Gastroesophageal sphincter (tissue), 4 donors: ENCODE data around the gene FCHO2. TPM values are rescaled to one million over a fixed set of nuclear protein-coding genes. Genes with fewer than 3 reads are reported as not detected.

Experiments used
- ATAC-seq: fragments of 150-250 bp; one replicate; pipeline ENCODE4 v1.9.1; 2016; ENCODE audit warnings: mild to moderate bottlenecking, moderate library complexity
- H3K27ac ChIP-seq, 4 donors: fragments of 200-600 bp; sonication (generic) in 3 of 4; 1 replicate in 3 of 4; 2 replicates in 1 of 4; pipeline ENCODE4 v1.5.1; 2016 to 2019
- H3K27me3 ChIP-seq: fragments of 200-600 bp; sonication (generic); one replicate; pipeline ENCODE4 v1.5.1; 2019
- H3K36me3 ChIP-seq, 2 donors: fragments of 200-600 bp; sonication (generic); one replicate each; pipeline ENCODE4 v1.5.1; 2019; ENCODE audit warnings: control low read depth in 1 of 2
- H3K4me1 ChIP-seq, 3 donors: fragments of 200-600 bp; sonication (generic); 1 replicate in 2 of 3; 2 replicates in 1 of 3; pipeline ENCODE4 v1.5.1; 2016 to 2019; ENCODE audit warnings: control low read depth in 2 of 3
- H3K4me3 ChIP-seq, 2 donors: fragments of 200-600 bp; sonication (generic); one replicate each; pipeline ENCODE4 v1.5.1; 2019; ENCODE audit warnings: mild to moderate bottlenecking in 1 of 2, moderate library complexity in 1 of 2
- H3K9me3 ChIP-seq, 3 donors: fragments of 200-600 bp; sonication (generic); one replicate each; pipeline ENCODE4 v1.5.1; 2017 to 2019; ENCODE audit warnings: control low read depth in 2 of 3
- EP300 ChIP-seq: sonication (generic); formaldehyde crosslinking; IDR thresholded peaks from one replicate; pipeline ENCODE4 v1.6.1; 2017; ENCODE audit warnings: antibody characterized with exemption, mild to moderate bottlenecking
- POLR2A ChIP-seq, 2 donors: fragments of 450-650 bp; IDR thresholded peaks; one replicate each; pipeline ENCODE4 v1.6.1; 2017; ENCODE audit warnings: antibody characterized with exemption in 2 of 2, mild to moderate bottlenecking in 2 of 2, moderate library complexity in 1 of 2
- POLR2AphosphoS5 ChIP-seq: sonication (generic); formaldehyde crosslinking; IDR thresholded peaks from one replicate; pipeline ENCODE4 v1.6.1; 2017; ENCODE audit warnings: antibody characterized with exemption
- WGBS, 2 donors: methylation state at CpG; one replicate each; pipeline ENCODE4 v1.1.5; 2018; ENCODE audit warnings: low coverage in 1 of 2; 5-methylcytosine and 5-hydroxymethylcytosine counted together
- total RNA-seq, 4 donors: library from RNA; depleted of rRNA; stranded (reverse); fragments of >200 nt; gene quantifications; one replicate each; pipeline ENCODE4 v1.1.0, GENCODE V29; 2016
- TF ChIP-seq, protein P1 (sequence below), 4 experiments: fragments of 200-600 bp in 2 of 4; fragments of 450-650 bp in 2 of 4; sonication (generic) in 1 of 4; IDR thresholded peaks; one replicate each; pipeline ENCODE4 v1.5.1; 2017 to 2019; ENCODE audit warnings: antibody characterized with exemption in 4 of 4, mild to moderate bottlenecking in 2 of 4, moderate library complexity in 2 of 4

FCHO2 gene
- total RNA-seq, 4 donors from 2014 or later: 27.3 to 36.3 (median 30.1) TPM

DNA sequence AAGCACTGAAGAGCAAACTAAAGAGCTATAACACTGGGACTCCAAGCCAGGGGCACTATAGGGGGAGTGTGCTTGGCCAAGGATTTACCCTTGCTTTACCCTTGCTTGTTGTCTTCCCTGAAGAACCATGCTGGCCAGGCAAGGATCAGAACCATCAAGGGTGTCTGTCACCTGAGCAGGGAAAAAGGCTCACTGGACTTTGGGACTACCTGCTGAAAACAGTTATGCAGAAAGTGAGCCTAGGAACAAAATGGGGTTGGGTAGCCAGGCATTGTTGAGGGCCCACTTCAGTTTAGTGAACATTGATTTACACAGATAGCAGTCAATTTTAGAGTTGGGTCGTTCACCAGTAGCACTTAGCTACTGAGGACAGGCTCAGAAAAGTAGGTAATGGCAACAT lies 156.5 kb downstream of the FCHO2 start:
- Histone ChIP-seq H3K9me3 (peaks cover 0 to 20% (median 0%) of the 10 kb centered on the region in 3 donors), H3K36me3 (no peaks in the 10 kb centered on the region), H3K27ac (no peak overlapping the region), H3K4me3 (no peak overlapping the region), H3K27me3 (no peaks in the 10 kb centered on the region), H3K4me1 (no peaks in the 10 kb centered on the region)
- no peak for ATAC-seq
- TF ChIP-seq POLR2AphosphoS5 (no peak), POLR2A (IDR thresholded peaks at IDR 0.05) (no peak), EP300 (no peak)
- TF ChIP-seq, protein P1, sequence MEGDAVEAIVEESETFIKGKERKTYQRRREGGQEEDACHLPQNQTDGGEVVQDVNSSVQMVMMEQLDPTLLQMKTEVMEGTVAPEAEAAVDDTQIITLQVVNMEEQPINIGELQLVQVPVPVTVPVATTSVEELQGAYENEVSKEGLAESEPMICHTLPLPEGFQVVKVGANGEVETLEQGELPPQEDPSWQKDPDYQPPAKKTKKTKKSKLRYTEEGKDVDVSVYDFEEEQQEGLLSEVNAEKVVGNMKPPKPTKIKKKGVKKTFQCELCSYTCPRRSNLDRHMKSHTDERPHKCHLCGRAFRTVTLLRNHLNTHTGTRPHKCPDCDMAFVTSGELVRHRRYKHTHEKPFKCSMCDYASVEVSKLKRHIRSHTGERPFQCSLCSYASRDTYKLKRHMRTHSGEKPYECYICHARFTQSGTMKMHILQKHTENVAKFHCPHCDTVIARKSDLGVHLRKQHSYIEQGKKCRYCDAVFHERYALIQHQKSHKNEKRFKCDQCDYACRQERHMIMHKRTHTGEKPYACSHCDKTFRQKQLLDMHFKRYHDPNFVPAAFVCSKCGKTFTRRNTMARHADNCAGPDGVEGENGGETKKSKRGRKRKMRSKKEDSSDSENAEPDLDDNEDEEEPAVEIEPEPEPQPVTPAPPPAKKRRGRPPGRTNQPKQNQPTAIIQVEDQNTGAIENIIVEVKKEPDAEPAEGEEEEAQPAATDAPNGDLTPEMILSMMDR (IDR thresholded peaks at IDR 0.05): no peak
- 67% methylated on average over 1 of the region's 1 CpG; no CpG with 5 or more reads in 1 of the 2 donors for WGBS, 2 donors

DNA sequence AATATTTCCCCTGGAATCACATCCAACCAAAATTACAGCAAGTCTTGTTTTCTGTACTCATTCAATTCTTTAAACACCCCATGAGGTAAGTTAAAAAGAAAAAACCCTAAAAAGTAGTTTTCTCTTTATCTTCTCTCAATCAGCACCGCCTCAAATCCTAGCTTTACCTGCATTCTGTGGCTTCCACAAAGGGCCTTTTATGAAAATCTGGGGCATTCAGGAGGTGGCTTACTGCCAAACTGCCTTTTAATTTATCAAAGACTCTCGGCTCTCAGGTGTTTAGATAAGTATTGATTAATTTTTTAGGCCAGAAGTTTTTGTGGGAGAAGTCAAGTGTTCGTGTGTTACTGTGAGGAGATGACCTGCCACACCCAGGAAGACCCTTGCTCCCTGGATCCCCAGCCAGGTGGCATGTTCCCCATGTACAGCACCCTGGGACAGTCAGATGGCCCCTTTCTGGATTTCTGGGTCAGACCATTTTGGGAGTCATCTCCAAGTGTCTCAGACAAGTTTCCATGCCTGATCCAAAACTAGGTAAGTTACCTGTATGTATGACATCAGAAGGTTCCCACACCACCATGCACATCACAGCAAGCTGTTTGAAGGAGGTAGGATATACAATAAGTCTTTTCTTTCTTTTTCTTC lies 158.3 kb downstream of the FCHO2 start:
- TF ChIP-seq POLR2AphosphoS5: no peak
- no peak for TF ChIP-seq POLR2A (IDR thresholded peaks at IDR 0.05)
- TF ChIP-seq EP300: no peak
- TF ChIP-seq, protein P1 (IDR thresholded peaks at IDR 0.05): no peak
- Histone ChIP-seq H3K27ac (no peak overlapping the region), H3K36me3 (no peaks in the 10 kb centered on the region), H3K4me1 (no peaks in the 10 kb centered on the region), H3K27me3 (no peaks in the 10 kb centered on the region), H3K4me3 (no peak overlapping the region), H3K9me3 (peaks cover 0 to 7% (median 0%) of the 10 kb centered on the region in 3 donors)
- no peak for ATAC-seq
- 52 to 63% methylated on average over 3 of the region's 3 CpGs for WGBS, 2 donors

DNA sequence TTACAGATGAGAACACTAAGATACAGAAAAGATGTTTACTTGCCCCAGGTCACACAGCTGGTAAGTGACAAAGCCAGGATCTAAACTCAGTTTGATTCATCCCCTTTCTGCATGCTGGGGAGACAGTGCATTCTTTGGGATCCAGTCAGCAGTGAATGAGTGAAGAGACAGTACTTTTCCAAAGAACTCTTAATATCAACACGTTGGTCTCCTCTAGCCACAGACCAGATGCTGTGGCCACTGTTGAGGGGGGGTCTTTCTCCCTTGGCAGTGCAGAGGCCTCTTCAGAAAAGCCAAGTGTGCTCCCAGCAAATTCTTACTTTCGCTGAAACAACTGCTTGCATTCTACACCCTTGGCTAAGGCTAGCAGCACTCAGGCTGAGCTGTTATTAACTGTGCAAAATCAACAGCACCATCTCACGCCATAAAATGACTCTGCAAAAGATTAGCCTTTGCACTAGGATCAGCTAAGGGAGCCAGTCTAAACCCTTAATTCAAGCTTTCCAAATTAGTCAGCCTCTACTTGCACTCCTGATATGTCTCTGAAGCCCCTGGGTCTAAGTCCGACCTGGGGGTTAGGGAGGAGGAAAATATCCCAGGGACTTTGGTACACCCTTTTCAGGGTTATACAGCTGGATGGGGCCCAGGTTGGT lies 159.7 kb downstream of the FCHO2 start:
- H3K4me3 ChIP-seq: no peak overlapping the region
- ATAC-seq: no peak

DNA sequence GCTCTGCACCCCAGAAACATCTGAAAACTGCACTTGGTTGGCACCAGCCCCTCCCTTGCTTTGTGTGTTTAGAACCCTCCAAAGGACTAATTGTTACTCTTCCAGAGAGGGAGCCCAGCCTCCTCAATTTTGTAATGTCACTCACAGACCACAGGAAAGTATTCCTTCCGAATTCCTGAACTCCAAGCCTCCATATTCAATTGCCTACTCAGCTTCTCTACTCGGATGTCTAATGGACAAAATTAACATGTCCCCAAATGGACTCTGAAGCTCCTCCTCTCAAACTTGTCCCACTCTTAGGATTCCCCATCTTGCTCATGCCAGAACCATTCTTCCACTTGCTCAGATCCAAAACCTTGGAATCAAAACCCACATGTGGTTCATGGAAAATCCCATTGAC lies 160.7 kb downstream of the FCHO2 start:
- no peak for ATAC-seq
- H3K36me3 ChIP-seq: no peaks in the 10 kb centered on the region
- WGBS, 2 donors: 56 to 91% methylated on average over 2 of the region's 2 CpGs
- peaks cover 0 to 16% (median 4%) of the 10 kb centered on the region in 3 donors for H3K4me1 ChIP-seq
- TF ChIP-seq POLR2AphosphoS5: no peak
- peaks cover 0 to 7% (median 0%) of the 10 kb centered on the region in 3 donors for H3K9me3 ChIP-seq
- H3K27me3 ChIP-seq: peaks cover 20% of the 10 kb centered on the region
- no peak overlapping the region for H3K27ac ChIP-seq
- no peak overlapping the region for H3K4me3 ChIP-seq

More for the DNA sequence above, 159.7 kb downstream of the FCHO2 start:
- H3K9me3 ChIP-seq: peaks cover 0 to 7% (median 0%) of the 10 kb centered on the region in 3 donors
- peaks cover 10% of the 10 kb centered on the region for H3K27me3 ChIP-seq
- no peak overlapping the region for H3K27ac ChIP-seq
- TF ChIP-seq POLR2AphosphoS5 (no peak), EP300 (no peak), POLR2A (IDR thresholded peaks at IDR 0.05) (no peak)
- TF ChIP-seq, protein P1 (IDR thresholded peaks at IDR 0.05): no peak
- H3K36me3 ChIP-seq: no peaks in the 10 kb centered on the region
- 23 to 80% methylated on average over 1 to 4 of the region's 4 CpGs for WGBS, 2 donors
- H3K4me1 ChIP-seq: peaks cover 0 to 9% (median 4%) of the 10 kb centered on the region in 3 donors

DNA sequence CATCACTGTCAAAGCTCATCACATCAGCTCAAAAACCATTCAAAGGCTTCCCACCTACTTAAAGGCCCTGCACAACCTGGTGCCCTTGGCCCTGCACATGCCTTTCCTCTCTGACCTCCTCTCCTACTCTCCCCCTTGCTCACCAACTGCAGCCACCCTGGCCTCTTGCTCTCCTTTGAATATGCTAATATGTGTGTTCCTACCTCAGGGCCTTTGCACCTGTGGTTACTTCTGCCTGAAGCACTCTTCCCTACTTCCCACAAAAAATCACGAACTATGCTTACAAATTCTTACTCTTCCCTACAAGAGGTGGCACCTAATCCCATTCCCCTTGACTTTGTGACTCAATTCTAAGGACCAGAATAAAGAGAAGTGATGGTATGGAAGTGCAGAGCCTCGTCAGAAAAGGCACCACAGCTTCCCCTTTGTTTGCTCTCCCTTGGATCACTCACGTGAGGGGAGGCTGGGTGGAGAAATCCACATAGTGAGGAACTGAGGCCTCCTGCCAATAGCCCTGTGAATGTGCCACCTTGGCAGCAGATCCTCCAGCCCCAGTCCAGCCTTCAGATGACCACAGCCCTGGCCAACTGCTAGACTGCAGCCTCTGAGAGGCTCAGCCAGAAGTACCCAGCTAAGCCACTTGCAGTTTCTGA lies 161.4 kb downstream of the FCHO2 start:
- peaks cover 27% of the 10 kb centered on the region for H3K27me3 ChIP-seq
- no peak overlapping the region for H3K27ac ChIP-seq
- no peak overlapping the region for H3K4me3 ChIP-seq
- TF ChIP-seq POLR2A (IDR thresholded peaks at IDR 0.05): no peak
- TF ChIP-seq POLR2AphosphoS5: no peak
- TF ChIP-seq, protein P1 (IDR thresholded peaks at IDR 0.05): no peak
- no peak for TF ChIP-seq EP300
- no peak for ATAC-seq
- H3K36me3 ChIP-seq: no peaks in the 10 kb centered on the region
- H3K4me1 ChIP-seq: peaks cover 0 to 16% (median 4%) of the 10 kb centered on the region in 3 donors
- 60 to 66% methylated on average over 1 to 3 of the region's 3 CpGs for WGBS, 2 donors
- peaks cover 0 to 7% (median 0%) of the 10 kb centered on the region in 3 donors for H3K9me3 ChIP-seq
